ENCODE results near the gene SNX25. TPM values are rescaled to one million over a fixed set of nuclear protein-coding genes. Genes with fewer than 3 reads are reported as not detected.

Gene SNX25
- polyA plus RNA-seq, 5 donors, result 13.8 to 19.2 (median 18.3) TPM

- DNase-seq, result no peak
Measured at GRCh38 chr4:185379326-185380295, 170.2 kb downstream of the SNX25 start.

DNA sequence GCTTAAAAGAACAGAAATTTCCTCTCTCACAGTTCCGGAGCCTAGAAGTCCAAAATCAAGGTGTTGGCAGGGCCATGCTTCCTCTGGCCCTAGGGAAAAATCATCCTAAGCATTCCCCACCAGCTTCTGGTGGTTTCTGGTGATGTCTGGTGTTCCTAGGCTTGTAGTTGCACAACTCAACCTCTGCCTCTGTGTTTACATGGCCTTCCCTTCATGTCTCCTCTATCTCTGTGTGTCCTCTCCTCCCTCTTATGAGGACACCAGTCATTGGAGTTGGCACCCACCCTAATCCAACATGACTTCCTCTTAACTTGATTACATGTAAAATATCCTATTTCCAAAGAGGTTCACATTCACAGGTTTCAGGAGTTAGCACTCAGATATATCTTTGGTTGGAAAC is 170.9 kb downstream of the SNX25 start:
- DNase-seq, result no peak

- no peak for DNase-seq
Measured at GRCh38 chr4:185381288-185382196, 172.1 kb downstream of the SNX25 start.

DNA sequence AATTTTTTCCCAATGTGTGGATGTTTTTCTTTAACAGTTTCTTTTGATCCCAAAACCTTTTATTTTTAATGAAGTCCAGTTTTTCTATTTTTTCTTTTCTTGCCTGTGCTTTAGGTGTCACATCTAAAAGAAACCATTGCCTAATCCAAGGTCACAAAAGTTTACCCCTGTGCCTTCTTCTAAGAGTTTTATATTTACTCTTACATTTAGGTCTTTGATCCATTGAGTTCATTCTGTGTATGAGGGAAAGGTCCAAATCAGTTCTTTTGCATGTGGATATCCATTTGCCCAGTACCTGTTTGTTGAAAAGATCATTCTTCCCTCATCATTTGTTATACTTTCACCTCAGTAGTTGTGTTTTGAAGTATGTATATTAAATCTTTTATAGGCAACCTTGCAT is 173.4 kb downstream of the SNX25 start:
- DNase-seq, result no peak

DNA sequence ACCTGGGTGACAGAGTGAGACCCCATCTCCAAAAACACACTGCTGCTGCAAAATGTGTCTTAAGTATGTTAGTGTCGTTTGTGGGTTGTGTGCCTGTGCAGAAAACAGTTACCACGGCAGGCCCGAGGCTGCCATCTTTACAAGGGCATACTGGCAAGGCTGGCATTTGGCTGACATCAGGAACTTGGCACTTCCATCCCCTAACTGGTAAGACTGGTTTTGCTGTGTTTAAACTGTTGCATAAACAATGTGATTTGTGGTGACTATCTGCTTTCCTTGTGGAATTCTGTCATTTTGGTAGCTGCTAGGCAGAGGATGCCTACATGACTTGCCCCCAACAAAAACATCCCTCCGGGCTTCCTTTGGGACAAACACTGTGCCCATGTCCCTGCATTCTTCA is 174.1 kb downstream of the SNX25 start:
- DNase-seq, result peak in 1 of 2 donors; percentile 8

- DNase-seq, result no peak
Measured at GRCh38 chr4:185384061-185384460, 174.7 kb downstream of the SNX25 start.

DNA sequence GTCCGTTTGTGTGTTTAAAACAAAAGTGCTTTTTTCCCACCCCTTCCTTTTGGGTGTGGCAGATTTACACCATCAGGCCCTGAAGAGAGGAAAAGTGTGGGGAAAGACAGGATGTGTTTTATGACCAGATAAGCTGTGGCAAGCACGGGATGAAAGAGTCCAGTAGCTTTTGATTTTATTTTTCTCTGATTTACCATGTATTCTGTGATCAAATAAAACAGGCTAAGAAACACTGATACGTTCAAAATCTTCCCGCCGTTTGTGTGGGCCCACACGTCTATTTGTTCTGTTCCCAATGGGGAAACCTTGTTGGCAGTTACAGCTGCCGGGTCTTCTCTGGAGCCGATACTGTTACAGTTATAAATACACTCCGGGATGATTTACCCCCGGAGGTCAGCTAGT is 175.5 kb downstream of the SNX25 start:
- peak in 1 of 2 donors; percentile 21 for DNase-seq

DNA sequence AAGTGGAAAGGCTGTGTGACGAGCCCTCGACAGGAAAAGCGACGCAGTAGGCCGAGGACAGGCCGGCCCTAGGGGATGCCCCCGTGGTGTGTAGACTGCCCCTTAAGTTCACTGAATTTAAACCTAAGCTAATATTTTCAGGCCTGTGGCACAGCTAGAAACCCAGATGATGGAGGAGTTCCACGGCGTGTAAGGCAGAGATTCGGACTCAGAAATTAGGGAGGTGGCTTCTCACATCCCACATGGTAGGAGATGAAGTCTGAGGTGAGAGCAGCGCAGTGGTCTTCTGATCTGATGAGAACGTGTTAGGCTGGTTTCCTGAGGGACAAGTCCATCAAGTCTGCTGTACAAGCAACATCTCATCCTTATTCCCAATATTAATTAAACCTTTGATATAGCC is 178.6 kb downstream of the SNX25 start:
- no peak for DNase-seq

- DNase-seq, result no peak
Measured at GRCh38 chr4:185390941-185391340, 181.5 kb downstream of the SNX25 start.

- no peak for DNase-seq
Measured at GRCh38 chr4:185392156-185392555, 182.8 kb downstream of the SNX25 start.

- no peak for DNase-seq
Measured at GRCh38 chr4:185394568-185395237, 185.3 kb downstream of the SNX25 start.

DNA sequence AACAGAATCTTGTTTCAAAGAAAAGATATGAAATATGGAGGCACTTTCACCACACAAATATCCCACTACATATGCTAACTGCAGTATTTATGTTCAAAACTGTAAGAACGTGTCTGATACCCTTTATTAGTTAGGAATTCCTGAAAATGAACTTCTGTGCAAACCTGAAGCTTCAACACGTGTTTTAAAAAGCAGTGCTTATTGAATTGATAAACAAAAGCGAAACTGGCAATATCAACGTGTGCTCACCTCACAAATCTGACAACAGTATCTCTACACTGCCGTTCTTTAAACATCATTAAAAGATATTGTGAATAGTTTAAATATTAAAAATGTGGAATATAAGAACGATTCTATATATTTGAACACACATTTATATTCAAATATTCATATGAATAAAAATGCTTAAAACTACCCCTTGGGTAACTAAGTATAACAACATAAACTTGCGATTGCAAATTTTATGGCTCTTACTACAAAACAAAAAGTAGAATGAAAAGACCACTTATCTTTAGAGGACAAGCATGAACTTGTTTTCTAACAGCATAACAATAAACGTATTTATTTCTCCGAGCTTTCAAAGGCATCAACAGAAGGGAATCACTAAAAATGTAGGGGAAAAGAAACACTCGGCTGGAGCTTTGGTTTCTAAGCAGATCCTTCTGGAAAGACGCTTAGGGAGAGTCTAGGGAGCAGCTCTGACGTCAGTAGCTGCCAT is 186.0 kb downstream of the SNX25 start, which contains the start of gene LRP2BP:
TSS of gene LRP2BP (minus strand) at position 687 of the 718 bp plus-strand sequence. CDS start 17,738 bp downstream, outside the sequence.
- peak in 1 of 2 donors; percentile 42 for DNase-seq

DNA sequence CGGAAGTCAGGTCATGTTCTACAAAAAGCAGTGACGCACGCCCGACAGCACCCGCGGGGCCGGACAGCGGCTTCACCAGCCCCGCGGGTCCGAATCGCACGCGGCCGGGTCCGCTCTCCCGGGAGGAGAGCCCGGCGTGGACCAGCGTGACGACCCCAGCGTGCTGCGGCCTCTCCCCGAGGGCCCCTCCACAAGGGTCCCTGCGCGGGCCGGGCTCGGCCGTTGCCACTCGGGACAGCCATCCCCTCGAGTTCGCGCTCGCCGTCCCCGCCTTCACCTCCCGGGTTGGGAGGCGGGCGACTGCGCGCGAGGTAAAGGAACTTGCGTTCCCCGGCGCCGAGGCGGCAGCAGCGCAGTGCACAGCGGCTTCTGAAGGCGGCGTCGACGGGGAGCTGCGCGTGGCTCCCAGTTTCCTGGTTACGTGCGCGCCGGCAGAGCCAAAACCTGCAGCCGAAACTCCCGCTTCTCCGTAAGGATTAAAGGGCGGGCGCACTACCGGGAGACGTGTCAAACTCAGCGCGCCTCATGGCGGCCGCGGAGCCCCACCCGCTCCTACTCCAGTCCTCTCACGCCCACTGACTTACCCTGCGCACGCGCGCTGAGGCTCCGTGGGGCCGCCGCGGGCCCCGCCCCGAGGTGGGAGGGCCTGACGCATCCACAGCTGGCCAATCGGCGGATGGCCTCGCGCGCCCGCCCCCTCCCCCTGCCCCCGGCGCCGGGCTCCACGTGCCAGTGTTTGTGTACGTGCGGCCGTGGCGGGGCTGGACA is 186.7 kb downstream of the SNX25 start:
- peak; percentile 98 for DNase-seq

GRCh38 chr4:185396724-185397385 is 187.5 kb downstream of the SNX25 start, which contains the start of gene ANKRD37:
Gene ANKRD37, plus strand, starts transcription at chr4:185396841. Its CDS starts 83 bp downstream, at chr4:185396924.
- peak; percentile 45 to 46 for DNase-seq

GRCh38 chr4:185398618-185399017 is 189.2 kb downstream of the SNX25 start:
- no peak for DNase-seq

DNA sequence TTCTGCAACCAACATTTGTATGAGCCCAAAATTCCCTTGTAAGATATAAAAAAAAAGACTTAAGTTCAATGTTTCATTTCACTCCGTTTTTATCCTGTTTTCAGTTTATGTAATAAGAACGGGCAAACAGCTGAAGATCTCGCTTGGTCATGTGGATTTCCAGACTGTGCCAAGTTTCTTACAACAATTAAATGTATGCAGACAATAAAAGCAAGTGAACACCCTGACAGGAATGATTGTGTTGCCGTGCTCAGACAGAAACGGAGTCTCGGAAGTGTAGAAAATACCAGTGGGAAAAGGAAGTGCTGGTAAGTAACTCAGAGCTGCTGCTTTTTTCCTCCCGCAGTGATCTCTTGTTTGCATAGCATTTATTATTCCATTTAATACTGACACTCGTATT is 190.1 kb downstream of the SNX25 start:
- DNase-seq, result no peak

DNA sequence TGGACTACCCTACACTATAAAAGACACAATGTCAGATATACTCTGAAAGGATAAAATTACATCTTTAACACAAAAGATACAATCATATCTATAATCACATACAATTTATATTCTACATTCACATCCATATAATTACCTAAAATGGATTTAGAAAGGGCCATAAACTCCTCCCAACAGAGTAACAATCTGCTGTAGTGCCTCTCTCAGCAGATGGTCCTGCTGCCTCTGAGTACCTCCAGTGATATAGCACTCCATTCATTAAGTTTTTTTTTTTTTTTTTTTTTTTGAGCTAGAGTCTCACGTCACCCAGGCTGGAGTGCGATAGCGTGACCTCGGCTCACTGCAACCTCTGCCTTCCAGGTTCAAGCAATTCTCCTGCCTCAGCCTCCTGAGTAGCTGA is 194.6 kb downstream of the SNX25 start:
- DNase-seq, result no peak

- no peak for DNase-seq
Measured at GRCh38 chr4:185405296-185405999, 196.1 kb downstream of the SNX25 start.

DNA sequence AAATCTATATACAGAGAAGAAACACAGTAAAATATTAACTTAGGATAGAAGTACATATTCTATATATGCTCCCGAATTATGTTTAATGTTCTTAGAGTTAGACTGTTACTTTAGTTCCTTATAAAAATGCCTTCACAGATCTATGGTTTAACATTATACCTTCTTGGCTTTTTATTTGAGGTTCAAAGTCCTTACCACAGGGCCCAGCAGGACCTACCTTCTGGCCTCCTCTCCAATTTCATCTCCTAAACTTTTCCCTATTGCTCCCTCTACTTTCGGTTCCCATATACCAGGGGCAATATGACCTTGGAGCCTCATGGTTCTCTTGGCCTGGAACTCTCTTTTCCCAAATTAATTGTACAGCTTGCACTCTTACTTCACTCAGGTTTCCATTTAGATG is 199.0 kb downstream of the SNX25 start:
- no peak for DNase-seq
